Smooth muscle cell (in vitro differentiated cells): Measurements from ENCODE around the gene KHDC1. TPM values are rescaled to one million over a fixed set of nuclear protein-coding genes. Genes with fewer than 3 reads are reported as not detected.
"Not testable (repeated sequence)": the region's sequence is repeated elsewhere in the genome, so short reads cannot be mapped to it uniquely, and the experiment has no call there.

Experiments
- DNase-seq: peaks from one replicate; lab custom pipeline; 2025; ENCODE audit not compliant: unreplicated experiment; lab: John Stamatoyannopoulos, UW
- H2AFZ ChIP-seq: fragments of 200-600 bp; sonication (generic); 2 replicates; pipeline ENCODE4 v1.6.0; 2016; ENCODE audit warnings: antibody characterized with exemption, low read depth, mild to moderate bottlenecking
- H3F3A ChIP-seq: fragments of 200-600 bp; sonication (generic); 2 replicates; pipeline ENCODE4 v1.6.0; 2017; ENCODE audit warnings: antibody characterized with exemption, low read depth
- H3K27ac ChIP-seq: fragments of 200-600 bp; sonication (generic); 2 replicates; pipeline ENCODE4 v1.5.1; 2016; ENCODE audit warnings: low read depth, mild to moderate bottlenecking
- H3K27me3 ChIP-seq: fragments of 200-600 bp; sonication (generic); 2 replicates; pipeline ENCODE4 v1.6.1; 2016; ENCODE audit warnings: low read depth, mild to moderate bottlenecking
- H3K36me3 ChIP-seq: fragments of 200-600 bp; sonication (generic); 2 replicates; pipeline ENCODE4 v1.5.1; 2016; ENCODE audit warnings: low read depth
- H3K4me1 ChIP-seq: fragments of 200-600 bp; sonication (generic); 2 replicates; pipeline ENCODE4 v1.5.1; 2016; ENCODE audit warnings: low read depth
- H3K4me2 ChIP-seq: fragments of 200-600 bp; sonication (generic); 2 replicates; pipeline ENCODE4 v1.6.0; 2016; ENCODE audit warnings: mild to moderate bottlenecking
- H3K4me3 ChIP-seq: fragments of 200-600 bp; sonication (generic); 2 replicates; pipeline ENCODE4 v1.5.1; 2016; ENCODE audit warnings: mild to moderate bottlenecking
- H3K79me2 ChIP-seq: fragments of 200-600 bp; sonication (generic); 2 replicates; pipeline ENCODE4 v1.6.0; 2016; ENCODE audit warnings: low read depth, mild to moderate bottlenecking
- H3K9ac ChIP-seq: fragments of 200-600 bp; sonication (generic); 2 replicates; pipeline ENCODE4 v1.6.0; 2016; ENCODE audit warnings: low read depth
- H3K9me3 ChIP-seq: fragments of 200-600 bp; sonication (generic); replicated peaks from 2 replicates; pipeline ENCODE4 v1.5.1; 2016; ENCODE audit warnings: low read depth
- H4K20me1 ChIP-seq: fragments of 200-600 bp; sonication (generic); 2 replicates; pipeline ENCODE4 v1.6.0; 2016; ENCODE audit warnings: low read depth
- WGBS: methylation state at CpG from one replicate; pipeline ENCODE4 v1.1.7; 2016; ENCODE audit warnings: low lambda C conversion rate; 5-methylcytosine and 5-hydroxymethylcytosine counted together
- polyA plus RNA-seq: library from polyadenylated mRNA; unstranded; fragments of >200 nt; fragmentation: Nextera tagmentation; extraction: Ambion mirVana; gene quantifications from 2 replicates; pipeline ENCODE4 v1.2.1, GENCODE V29; 2016
- total RNA-seq: library from RNA; depleted of rRNA; stranded (reverse); fragments of >200 nt; gene quantifications from 2 replicates; pipeline ENCODE4 v1.2.3, GENCODE V29; 2014
- TF ChIP-seq, protein P1 (sequence below): fragments of 200-600 bp; sonication (generic); IDR thresholded peaks from 2 replicates; pipeline ENCODE4 v1.5.1; 2017; ENCODE audit warnings: borderline replicate concordance, mild to moderate bottlenecking, antibody characterized with exemption; ENCODE audit not compliant: insufficient read depth, poor library complexity, severe bottlenecking

The KHDC1 gene
- total and polyA plus RNA-seq, 2 experiments from 2014 or later, result 1.6 to 8.0 TPM

DNA sequence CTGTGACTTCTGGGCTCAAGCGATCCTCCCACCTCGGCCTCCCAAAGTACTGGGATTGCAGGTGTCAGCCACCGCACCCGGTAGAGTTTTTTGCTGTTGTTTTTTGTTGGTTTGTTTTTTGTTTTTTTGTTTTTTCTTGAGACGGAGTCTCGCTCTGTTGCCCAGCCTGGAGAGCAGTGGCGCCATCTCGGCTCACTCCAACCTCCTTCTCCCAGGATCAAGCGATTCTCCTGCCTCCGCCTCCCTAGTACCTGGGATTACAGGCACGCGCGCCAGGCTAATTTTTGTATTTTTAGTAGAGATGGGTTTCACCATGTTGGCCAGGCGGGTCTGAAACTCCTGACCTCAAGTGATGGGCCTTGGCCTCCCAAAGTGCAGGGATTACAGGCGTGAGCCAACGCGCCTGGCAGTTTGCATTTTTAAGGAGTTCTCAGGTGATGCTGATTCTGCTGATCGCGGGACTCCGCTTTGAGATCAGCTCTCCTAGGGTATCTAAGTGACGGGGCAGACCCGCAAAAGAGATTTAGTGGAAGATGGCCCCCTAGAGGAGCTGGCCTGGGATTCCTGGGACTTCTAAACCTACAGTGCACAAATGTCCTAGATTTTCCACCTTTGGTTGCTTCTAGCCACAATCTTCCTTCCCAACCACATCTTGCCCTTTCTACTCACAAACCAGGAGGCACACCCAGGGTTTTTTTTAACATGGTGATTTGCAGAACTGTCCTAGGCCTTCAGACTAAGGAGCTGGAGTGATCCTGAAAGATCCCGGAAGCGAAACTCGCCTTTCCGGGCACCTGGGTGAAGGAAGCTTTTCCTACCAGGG lies 45.9 kb upstream of the KHDC1 start:
- H3K4me1 ChIP-seq, result peaks cover 4% of the 10 kb centered on the region
- TF ChIP-seq, protein P1, sequence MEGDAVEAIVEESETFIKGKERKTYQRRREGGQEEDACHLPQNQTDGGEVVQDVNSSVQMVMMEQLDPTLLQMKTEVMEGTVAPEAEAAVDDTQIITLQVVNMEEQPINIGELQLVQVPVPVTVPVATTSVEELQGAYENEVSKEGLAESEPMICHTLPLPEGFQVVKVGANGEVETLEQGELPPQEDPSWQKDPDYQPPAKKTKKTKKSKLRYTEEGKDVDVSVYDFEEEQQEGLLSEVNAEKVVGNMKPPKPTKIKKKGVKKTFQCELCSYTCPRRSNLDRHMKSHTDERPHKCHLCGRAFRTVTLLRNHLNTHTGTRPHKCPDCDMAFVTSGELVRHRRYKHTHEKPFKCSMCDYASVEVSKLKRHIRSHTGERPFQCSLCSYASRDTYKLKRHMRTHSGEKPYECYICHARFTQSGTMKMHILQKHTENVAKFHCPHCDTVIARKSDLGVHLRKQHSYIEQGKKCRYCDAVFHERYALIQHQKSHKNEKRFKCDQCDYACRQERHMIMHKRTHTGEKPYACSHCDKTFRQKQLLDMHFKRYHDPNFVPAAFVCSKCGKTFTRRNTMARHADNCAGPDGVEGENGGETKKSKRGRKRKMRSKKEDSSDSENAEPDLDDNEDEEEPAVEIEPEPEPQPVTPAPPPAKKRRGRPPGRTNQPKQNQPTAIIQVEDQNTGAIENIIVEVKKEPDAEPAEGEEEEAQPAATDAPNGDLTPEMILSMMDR, result no peak
- peak overlapping the region; percentile 69 for H3K4me3 ChIP-seq
- H3F3A ChIP-seq, result no peaks in the 10 kb centered on the region
- no peaks in the 10 kb centered on the region for H3K27me3 ChIP-seq
- H3K79me2 ChIP-seq, result peaks cover 29% of the 10 kb centered on the region
- H3K27ac ChIP-seq, result peak overlapping the region; percentile 13
- peak overlapping the region; percentile 94 for H3K4me2 ChIP-seq
- 67% methylated on average over 26 of the region's 26 CpGs for WGBS
- H3K9ac ChIP-seq, result peak overlapping the region; percentile 56
- peak overlapping the region; percentile 88 for H2AFZ ChIP-seq
- no peaks in the 10 kb centered on the region for H3K9me3 ChIP-seq
- H4K20me1 ChIP-seq, result no peaks in the 10 kb centered on the region
- no peaks in the 10 kb centered on the region for H3K36me3 ChIP-seq
- no peak for DNase-seq

- not testable (repeated sequence) for H2AFZ ChIP-seq, H3K27ac ChIP-seq, H4K20me1 ChIP-seq, H3K9ac ChIP-seq, H3K36me3 ChIP-seq, H3F3A ChIP-seq, H3K9me3 ChIP-seq, DNase-seq, H3K4me2 ChIP-seq, H3K4me3 ChIP-seq, H3K27me3 ChIP-seq, H3K4me1 ChIP-seq
- 93% methylated on average over 7 of the region's 7 CpGs for WGBS
- H3K79me2 ChIP-seq, result peaks cover 24% of the 10 kb centered on the region
These were observed 40.8 kb upstream of the KHDC1 start for GRCh38 chr6:73303773-73304172.

DNA sequence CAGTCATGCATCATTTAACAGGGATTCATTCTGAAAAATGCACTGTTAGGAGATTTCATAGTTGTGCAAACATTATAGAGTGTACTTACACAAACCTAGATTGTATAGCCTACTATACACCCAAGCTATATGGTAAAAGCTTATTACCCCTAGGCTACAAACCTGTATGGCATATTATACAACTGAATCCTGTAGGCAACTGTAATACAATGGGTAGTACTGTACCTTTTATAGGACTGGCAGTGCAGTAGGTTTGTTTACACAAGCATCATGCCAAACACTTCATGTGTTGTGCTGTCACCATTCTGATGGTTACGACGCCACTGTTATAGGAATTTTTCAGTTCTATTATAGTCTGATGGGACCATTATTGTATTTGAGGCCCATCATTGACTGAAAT lies 39.3 kb upstream of the KHDC1 start:
- no peak overlapping the region for H3K27ac ChIP-seq
- no peak overlapping the region for H2AFZ ChIP-seq
- no peak for DNase-seq
- WGBS, result 100% methylated on average over 2 of the region's 2 CpGs
- TF ChIP-seq, protein P1, result no peak
- no peaks in the 10 kb centered on the region for H3K36me3 ChIP-seq
- no peaks in the 10 kb centered on the region for H3K27me3 ChIP-seq
- no peaks in the 10 kb centered on the region for H3K9me3 ChIP-seq
- no peak overlapping the region for H3K4me2 ChIP-seq
- H3K4me1 ChIP-seq, result no peaks in the 10 kb centered on the region
- H3K4me3 ChIP-seq, result no peak overlapping the region
- H3K79me2 ChIP-seq, result peaks cover 13% of the 10 kb centered on the region
- no peaks in the 10 kb centered on the region for H4K20me1 ChIP-seq
- H3F3A ChIP-seq, result no peaks in the 10 kb centered on the region
- H3K9ac ChIP-seq, result no peak overlapping the region

DNA sequence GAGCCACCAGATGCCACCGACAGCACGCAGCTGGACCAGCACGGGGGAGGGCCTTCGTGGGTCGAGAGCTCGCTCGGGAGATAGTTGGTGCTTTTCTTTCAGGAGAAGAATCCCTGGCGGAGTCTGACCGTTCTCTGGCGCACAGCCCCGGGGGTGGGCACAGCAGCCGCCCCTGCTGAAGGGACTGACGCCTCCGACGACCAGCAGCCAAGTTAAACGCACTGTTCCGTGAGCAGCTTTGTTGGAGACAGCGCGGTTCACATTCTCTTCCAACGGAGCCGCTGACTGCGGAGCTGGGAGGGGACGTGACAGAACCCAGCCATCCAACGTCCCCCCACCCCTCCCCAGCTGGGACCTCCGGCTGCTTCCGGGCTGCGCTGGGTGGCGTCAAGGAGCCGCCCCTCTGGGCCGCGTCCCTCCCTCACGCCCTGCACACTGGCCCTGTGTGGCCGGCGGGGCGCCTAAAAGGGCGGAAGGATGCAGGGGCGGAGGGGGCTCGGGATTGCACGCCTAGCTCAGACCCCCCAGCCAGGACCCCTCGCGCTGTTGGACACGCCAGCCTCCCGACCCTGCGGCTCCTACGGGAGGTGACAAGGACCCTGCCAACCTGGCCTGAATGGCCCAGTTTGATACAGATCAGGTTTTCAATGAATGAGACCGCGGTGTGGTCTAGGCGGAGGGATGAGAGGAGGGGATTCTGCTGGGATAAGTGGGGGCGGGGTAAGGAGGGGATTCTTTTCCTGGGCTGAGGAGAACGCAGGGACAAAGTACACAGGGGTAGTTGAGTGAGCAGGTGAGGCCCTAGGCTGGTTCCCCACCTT lies 36.4 kb upstream of the KHDC1 start:
- Histone ChIP-seq H3K79me2 (peaks cover 4% of the 10 kb centered on the region), H3F3A (no peaks in the 10 kb centered on the region), H4K20me1 (no peaks in the 10 kb centered on the region), H3K4me3 (no peak overlapping the region), H3K9me3 (no peaks in the 10 kb centered on the region), H2AFZ (no peak overlapping the region), H3K36me3 (no peaks in the 10 kb centered on the region), H3K27me3 (no peaks in the 10 kb centered on the region), H3K4me2 (no peak overlapping the region), H3K27ac (no peak overlapping the region), H3K9ac (no peak overlapping the region), H3K4me1 (no peaks in the 10 kb centered on the region)
- 96% methylated on average over 50 of the region's 50 CpGs for WGBS
- no peak for DNase-seq
- TF ChIP-seq, protein P1, result no peak
